C4-2B (cell line): Measurements from ENCODE around the gene NAT16.

Experiments used
- CTCF ChIP-seq: fragments of 450-650 bp; conservative IDR thresholded peaks from 2 replicates; pipeline ENCODE4 v1.5.1; 2017; ENCODE audit warnings: mild to moderate bottlenecking
- ZFX ChIP-seq: fragments of 450-650 bp; IDR thresholded peaks from 2 replicates; pipeline ENCODE4 v1.6.1; 2017

- no peak for TF ChIP-seq CTCF
- TF ChIP-seq ZFX: no peak
Observed at GRCh38 chr7:101180130-101180755, at the start of gene NAT16.
